Left renal cortex interstitium (tissue), 4 donors: ENCODE measurements around the gene RPAP3. TPM values are rescaled to one million over a fixed set of nuclear protein-coding genes. Genes with fewer than 3 reads are reported as not detected.

ENCODE experiments used
- DNase-seq, 4 donors: peaks; one replicate each; pipeline ENCODE4 v3.0.0-alpha.2; 2013; ENCODE audit warnings: low read depth in 4 of 4, low spot score in 2 of 4, missing footprints in 1 of 4
- polyA plus RNA-seq, 4 donors: library from polyadenylated mRNA; unstranded; fragments of 120-200 nt; gene quantifications; one replicate each; pipeline ENCODE4 v1.2.1, GENCODE V29; 2013; ENCODE audit not compliant: insufficient read length in 4 of 4

RPAP3 gene, protein sequence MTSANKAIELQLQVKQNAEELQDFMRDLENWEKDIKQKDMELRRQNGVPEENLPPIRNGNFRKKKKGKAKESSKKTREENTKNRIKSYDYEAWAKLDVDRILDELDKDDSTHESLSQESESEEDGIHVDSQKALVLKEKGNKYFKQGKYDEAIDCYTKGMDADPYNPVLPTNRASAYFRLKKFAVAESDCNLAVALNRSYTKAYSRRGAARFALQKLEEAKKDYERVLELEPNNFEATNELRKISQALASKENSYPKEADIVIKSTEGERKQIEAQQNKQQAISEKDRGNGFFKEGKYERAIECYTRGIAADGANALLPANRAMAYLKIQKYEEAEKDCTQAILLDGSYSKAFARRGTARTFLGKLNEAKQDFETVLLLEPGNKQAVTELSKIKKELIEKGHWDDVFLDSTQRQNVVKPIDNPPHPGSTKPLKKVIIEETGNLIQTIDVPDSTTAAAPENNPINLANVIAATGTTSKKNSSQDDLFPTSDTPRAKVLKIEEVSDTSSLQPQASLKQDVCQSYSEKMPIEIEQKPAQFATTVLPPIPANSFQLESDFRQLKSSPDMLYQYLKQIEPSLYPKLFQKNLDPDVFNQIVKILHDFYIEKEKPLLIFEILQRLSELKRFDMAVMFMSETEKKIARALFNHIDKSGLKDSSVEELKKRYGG
- polyA plus RNA-seq: 10 to 100 TPM; 41.2 to 52.3 (median 46.8) TPM

- peak in 3 of 4 donors; percentile 82 to 94 (median 82) for DNase-seq
These were observed at the start of gene RPAP3 for GRCh38 chr12:47705566-47706425. TSS of gene RPAP3 (minus strand) at chr12:47706030. CDS start at chr12:47702840, 3,190 bp downstream.

GRCh38 chr12:47754881-47755280 lies 49.1 kb upstream of the RPAP3 start:
- DNase-seq: no peak

DNA sequence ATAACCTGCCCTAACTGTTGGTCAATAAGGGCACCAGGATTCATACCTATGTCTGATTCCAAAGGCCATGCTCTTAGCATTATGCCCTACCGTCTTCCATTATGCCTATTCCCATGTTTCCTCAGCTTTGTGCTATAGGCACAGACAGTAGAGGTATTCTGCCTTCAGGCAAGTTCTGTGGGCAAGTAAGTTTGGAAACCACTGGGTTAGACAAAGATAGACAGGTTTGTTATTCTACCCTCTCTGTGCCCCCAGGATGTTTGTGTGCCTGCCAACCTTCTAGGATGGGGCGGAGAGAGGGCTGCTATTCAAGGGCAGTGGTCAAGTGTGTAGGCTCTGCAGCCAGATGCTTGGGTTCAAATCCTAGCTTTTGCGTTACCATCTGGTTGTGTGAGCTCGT lies 48.3 kb upstream of the RPAP3 start:
- no peak for DNase-seq

GRCh38 chr12:47753021-47754001 lies 47.5 kb upstream of the RPAP3 start:
- DNase-seq: no peak

DNA sequence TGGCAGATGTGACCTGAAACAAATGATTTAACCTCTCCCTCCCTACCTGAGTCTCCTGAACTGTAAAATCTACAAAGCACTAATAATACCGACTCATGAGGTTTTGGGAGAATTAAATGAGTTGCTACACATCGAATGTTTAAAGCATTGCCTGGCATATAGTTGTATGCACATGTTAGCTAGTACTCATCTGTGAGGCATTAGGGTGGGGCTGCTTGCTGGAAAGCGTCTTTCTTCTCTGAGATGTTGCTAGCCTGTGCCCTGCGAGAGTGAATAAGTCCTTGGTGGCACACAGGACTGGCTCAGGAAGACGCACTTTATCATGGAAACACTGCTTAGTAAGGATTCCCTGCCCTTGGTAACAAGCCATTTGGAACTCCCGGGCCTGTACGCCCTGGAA lies 46.7 kb upstream of the RPAP3 start:
- DNase-seq: no peak

DNA sequence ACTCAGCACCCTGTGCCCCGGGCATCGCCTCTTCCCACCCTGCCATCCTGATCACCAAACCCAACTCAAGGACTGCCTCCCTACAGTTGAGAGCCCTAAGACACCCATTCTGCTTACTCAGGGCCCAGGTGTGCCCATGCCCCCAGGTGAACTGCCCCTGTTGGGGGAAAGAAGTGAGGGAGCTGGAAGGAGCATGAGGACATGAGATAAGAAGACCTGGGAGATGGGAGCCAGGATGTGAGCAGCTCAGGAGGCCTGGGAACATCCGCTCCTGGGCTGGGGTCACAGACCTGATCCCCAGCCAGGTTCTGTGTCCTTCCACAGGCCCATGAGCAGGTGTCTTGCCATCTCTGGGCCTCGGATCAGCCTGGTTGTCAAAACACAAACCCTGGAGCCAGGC lies 46.3 kb upstream of the RPAP3 start:
- no peak for DNase-seq

GRCh38 chr12:47751561-47751960 lies 45.7 kb upstream of the RPAP3 start:
- DNase-seq: no peak

GRCh38 chr12:47750916-47751470 lies 45.2 kb upstream of the RPAP3 start:
- no peak for DNase-seq

- DNase-seq: no peak
These were observed 44.5 kb upstream of the RPAP3 start for GRCh38 chr12:47750229-47750798.

GRCh38 chr12:47748899-47749298 lies 43.1 kb upstream of the RPAP3 start:
- no peak for DNase-seq

- DNase-seq: no peak
These were observed 42.6 kb upstream of the RPAP3 start for GRCh38 chr12:47748507-47748828.

DNA sequence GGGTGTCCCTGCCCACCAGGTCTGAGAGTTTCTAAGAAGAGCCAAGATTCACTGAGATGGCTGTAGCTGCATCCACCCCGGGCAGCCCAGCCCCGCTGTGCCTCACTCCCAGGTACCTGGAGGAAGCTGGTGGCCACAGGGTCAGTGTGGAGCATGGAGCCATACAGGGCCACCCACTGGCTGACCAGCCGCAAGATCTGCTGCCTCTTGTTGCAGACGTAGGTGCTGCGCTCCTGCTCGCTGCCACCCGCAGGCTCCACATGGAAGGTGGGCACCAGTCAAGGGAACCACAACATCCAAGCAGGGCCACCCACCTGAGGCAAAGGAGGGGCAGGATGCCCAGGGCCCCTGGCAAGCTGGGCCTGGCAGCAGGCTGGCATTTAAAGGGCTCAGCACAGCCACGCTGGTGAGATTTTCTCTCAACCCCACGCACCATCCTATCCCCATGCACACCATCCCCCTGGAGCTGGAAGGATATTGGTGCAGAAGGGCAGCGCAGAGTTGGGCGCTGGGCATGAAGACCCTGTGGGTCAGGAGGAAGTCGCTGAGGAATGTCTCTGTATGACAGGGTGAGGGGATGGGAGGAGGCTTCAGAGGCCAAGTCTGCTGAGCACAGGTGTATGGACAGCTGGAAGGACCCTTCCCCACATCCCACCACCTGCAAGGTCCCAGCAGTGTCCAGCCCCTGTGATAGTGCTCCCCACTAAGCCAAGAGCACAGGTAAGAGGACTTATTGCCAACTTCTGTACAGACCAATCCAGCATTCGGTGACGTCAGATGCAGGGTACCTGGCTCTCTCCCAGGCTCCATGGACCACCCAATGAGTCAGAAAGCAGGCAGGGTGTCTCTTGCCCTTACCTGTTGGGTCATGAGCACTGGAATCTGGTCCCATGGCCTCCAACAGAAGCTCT lies 42.0 kb upstream of the RPAP3 start:
- no peak for DNase-seq

- DNase-seq: no peak
These were observed 41.3 kb upstream of the RPAP3 start for GRCh38 chr12:47747126-47747525.

GRCh38 chr12:47746523-47746922 lies 40.7 kb upstream of the RPAP3 start:
- no peak for DNase-seq

- no peak for DNase-seq
These were observed 40.2 kb upstream of the RPAP3 start for GRCh38 chr12:47746073-47746472.

- no peak for DNase-seq
These were observed 39.7 kb upstream of the RPAP3 start for GRCh38 chr12:47745485-47746041.

GRCh38 chr12:47744778-47745436 lies 39.1 kb upstream of the RPAP3 start:
- DNase-seq: no peak
